Astrocyte (in vitro differentiated cells and primary cell): Measurements from ENCODE around the gene KCNQ1. TPM values are rescaled to one million over a fixed set of nuclear protein-coding genes. Genes with fewer than 3 reads are reported as not detected.

ENCODE experiments used
- DNase-seq: peaks from one replicate; pipeline ENCODE4 v3.0.0-alpha.2; 2010; ENCODE audit warnings: low read depth
- FAIRE-seq: peaks from 2 replicates; lab custom pipeline; 2011; peaks lifted over from hg19 to GRCh38; lab: Jason Lieb, UNC
- H2AFZ ChIP-seq: 2 replicates; pipeline ENCODE4 v1.6.0; 2012; ENCODE audit warnings: low read depth, low read length, inconsistent platforms
- H3K27ac ChIP-seq: 2 replicates; pipeline ENCODE4 v1.5.1; 2011; ENCODE audit warnings: low read depth, low read length, inconsistent platforms
- H3K27me3 ChIP-seq: 2 replicates; pipeline ENCODE4 v1.6.0; 2011; ENCODE audit warnings: low read length, inconsistent platforms; ENCODE audit not compliant: insufficient read depth
- H3K36me3 ChIP-seq: 2 replicates; pipeline ENCODE4 v1.5.1; 2011; ENCODE audit warnings: low read length, inconsistent platforms; ENCODE audit not compliant: insufficient read depth
- H3K4me1 ChIP-seq: 2 replicates; pipeline ENCODE4 v1.5.1; 2011; ENCODE audit warnings: low read length, inconsistent platforms; ENCODE audit not compliant: insufficient read depth
- H3K4me2 ChIP-seq: 2 replicates; pipeline ENCODE4 v1.6.0; 2012; ENCODE audit warnings: low read length, inconsistent platforms
- H3K4me3 ChIP-seq: 2 replicates; pipeline ENCODE4 v1.5.1; 2011; ENCODE audit warnings: low read depth, mild to moderate bottlenecking, low read length, inconsistent platforms; ENCODE audit not compliant: insufficient read depth
- H3K79me2 ChIP-seq: 2 replicates; pipeline ENCODE4 v1.6.0; 2012; ENCODE audit warnings: mild to moderate bottlenecking, low read length, inconsistent platforms; ENCODE audit not compliant: insufficient read depth
- H3K9ac ChIP-seq: 2 replicates; pipeline ENCODE4 v1.6.0; 2012; ENCODE audit warnings: mild to moderate bottlenecking, low read length, inconsistent platforms
- H3K9me3 ChIP-seq: 2 replicates; pipeline ENCODE4 v1.5.1; 2012; ENCODE audit warnings: low read depth, mild to moderate bottlenecking, low read length, inconsistent platforms; ENCODE audit not compliant: insufficient read depth
- H4K20me1 ChIP-seq: 2 replicates; pipeline ENCODE4 v1.6.0; 2012; ENCODE audit warnings: low read length, inconsistent platforms; ENCODE audit not compliant: insufficient read depth
- H3K27ac Mint-ChIP-seq: one replicate; pipeline ENCODE4 v1.8.0; 2021; ENCODE audit warnings: mild to moderate bottlenecking, mixed read lengths; ENCODE audit not compliant: unreplicated experiment
- H3K27me3 Mint-ChIP-seq: one replicate; pipeline ENCODE4 v1.8.0; 2021; ENCODE audit warnings: low read depth, mixed read lengths; ENCODE audit not compliant: unreplicated experiment
- H3K36me3 Mint-ChIP-seq: one replicate; pipeline ENCODE4 v1.8.0; 2021; ENCODE audit warnings: low read depth, mixed read lengths; ENCODE audit not compliant: unreplicated experiment
- H3K4me1 Mint-ChIP-seq: one replicate; pipeline ENCODE4 v1.8.0; 2021; ENCODE audit warnings: low read depth, mixed read lengths; ENCODE audit not compliant: unreplicated experiment
- H3K4me3 Mint-ChIP-seq: one replicate; pipeline ENCODE4 v1.8.0; 2021; ENCODE audit warnings: mild to moderate bottlenecking, moderate library complexity, mixed read lengths; ENCODE audit not compliant: unreplicated experiment
- H3K9me3 Mint-ChIP-seq: one replicate; pipeline ENCODE4 v1.8.0; 2021; ENCODE audit warnings: mild to moderate bottlenecking, mixed read lengths; ENCODE audit not compliant: unreplicated experiment
- EZH2 ChIP-seq: IDR thresholded peaks from 2 replicates; pipeline ENCODE4 v1.6.1; 2012; ENCODE audit warnings: mild to moderate bottlenecking, low read length, inconsistent platforms; ENCODE audit not compliant: insufficient read depth
- total RNA-seq: library from RNA; stranded (reverse); gene quantifications from 2 replicates; pipeline ENCODE4 v1.2.1, GENCODE V29; 2021
- TF ChIP-seq, protein P1 (sequence below): IDR thresholded peaks from 2 replicates; pipeline ENCODE4 v1.5.1; 2011; ENCODE audit warnings: low read depth, mild to moderate bottlenecking, inconsistent platforms, low read length, moderate library complexity; ENCODE audit not compliant: insufficient read depth

KCNQ1 gene
- total RNA-seq, 1 donor from 2014 or later, result not detected

DNA sequence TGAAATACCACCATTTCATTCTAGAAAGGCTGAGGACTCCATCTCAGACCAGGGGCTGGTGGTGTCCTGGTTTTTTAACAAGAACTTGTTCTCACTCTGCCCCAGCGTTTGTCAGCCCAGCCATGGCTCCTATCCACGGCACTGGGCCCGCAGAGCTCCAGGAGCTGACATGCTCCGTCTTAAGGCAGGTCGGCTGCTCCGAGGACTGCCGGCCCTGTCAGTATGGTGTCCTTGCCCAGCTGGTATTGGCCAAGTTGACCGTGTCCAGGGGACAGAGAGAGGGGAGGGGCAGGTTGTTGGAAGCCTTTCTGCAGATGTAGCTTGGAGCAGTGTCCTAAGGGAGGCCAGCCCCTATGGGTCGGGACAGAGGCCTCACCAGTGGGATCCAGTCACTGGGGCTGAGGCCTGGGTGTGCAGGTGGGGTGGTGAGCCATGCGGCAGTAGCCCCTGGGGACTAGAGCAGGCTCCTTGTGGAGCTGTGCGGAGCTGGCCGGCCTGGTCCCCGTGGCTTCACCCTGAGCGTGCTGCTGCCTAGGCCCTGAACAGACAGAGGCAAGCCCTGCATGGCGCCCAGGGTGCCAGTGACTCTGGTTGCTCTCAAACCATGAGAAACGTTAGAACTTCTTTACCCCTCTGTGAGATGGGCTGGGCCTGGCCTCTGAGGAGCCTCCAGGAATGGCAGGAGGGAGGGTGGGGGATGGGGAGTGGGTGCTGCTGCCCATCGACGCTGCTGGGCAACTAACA lies 294.9 kb downstream of the KCNQ1 start:
- no peak overlapping the region for H2AFZ ChIP-seq
- no peaks in the 10 kb centered on the region for H3K36me3 ChIP-seq
- H3K4me3 ChIP-seq, result no peak overlapping the region
- Mint-ChIP-seq H3K27ac (no peak overlapping the region), H3K27me3 (peaks cover 10% of the 10 kb centered on the region), H3K4me3 (no peak overlapping the region), H3K4me1 (peaks cover 18% of the 10 kb centered on the region), H3K9me3 (no peaks in the 10 kb centered on the region), H3K36me3 (no peaks in the 10 kb centered on the region)
- H3K27ac ChIP-seq, result no peak overlapping the region
- no peak overlapping the region for H3K9ac ChIP-seq
- no peaks in the 10 kb centered on the region for H4K20me1 ChIP-seq
- TF ChIP-seq, protein P1, sequence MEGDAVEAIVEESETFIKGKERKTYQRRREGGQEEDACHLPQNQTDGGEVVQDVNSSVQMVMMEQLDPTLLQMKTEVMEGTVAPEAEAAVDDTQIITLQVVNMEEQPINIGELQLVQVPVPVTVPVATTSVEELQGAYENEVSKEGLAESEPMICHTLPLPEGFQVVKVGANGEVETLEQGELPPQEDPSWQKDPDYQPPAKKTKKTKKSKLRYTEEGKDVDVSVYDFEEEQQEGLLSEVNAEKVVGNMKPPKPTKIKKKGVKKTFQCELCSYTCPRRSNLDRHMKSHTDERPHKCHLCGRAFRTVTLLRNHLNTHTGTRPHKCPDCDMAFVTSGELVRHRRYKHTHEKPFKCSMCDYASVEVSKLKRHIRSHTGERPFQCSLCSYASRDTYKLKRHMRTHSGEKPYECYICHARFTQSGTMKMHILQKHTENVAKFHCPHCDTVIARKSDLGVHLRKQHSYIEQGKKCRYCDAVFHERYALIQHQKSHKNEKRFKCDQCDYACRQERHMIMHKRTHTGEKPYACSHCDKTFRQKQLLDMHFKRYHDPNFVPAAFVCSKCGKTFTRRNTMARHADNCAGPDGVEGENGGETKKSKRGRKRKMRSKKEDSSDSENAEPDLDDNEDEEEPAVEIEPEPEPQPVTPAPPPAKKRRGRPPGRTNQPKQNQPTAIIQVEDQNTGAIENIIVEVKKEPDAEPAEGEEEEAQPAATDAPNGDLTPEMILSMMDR, result no peak
- TF ChIP-seq EZH2, result no peak
- no peak for FAIRE-seq
- DNase-seq, result no peak
- H3K27me3 ChIP-seq, result no peaks in the 10 kb centered on the region
- no peaks in the 10 kb centered on the region for H3K79me2 ChIP-seq
- peaks cover 14% of the 10 kb centered on the region for H3K4me1 ChIP-seq
- H3K4me2 ChIP-seq, result no peak overlapping the region
- no peaks in the 10 kb centered on the region for H3K9me3 ChIP-seq

DNA sequence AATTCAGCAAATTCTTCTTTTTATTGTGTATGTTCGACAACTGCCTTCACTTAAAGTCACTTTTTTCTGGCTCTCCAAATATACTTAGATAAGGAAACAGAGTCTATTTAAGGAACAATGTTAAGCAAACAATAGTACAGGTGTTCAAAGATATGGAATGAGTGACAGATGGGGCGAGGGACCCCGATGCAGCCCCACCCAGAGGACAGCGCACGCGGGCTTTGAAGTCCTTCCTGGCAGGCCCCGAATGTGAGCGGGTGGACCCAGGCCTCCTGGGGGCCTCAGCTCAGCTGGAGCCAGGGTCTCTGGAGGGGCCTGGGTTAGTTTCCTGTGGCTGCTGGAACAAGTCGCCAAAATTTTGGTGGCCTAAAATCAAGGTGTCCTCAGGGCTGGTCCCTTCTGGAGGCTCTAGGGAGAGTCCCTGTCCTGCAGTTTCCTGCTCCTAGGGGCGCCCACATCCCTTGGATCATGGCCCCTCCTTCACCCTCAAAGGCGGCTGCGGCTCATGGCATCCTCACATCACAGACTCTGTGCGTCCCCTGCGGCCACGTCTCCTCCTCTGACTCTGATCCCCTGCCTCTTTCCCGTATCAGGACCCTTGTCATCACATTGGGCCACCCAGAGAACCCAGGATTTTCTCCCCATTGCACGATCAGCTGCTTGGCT lies 295.6 kb downstream of the KCNQ1 start:
- H3K4me2 ChIP-seq, result no peak overlapping the region

More for the DNA sequence above, 295.6 kb downstream of the KCNQ1 start:
- Histone ChIP-seq H3K79me2 (no peaks in the 10 kb centered on the region), H3K36me3 (no peaks in the 10 kb centered on the region), H3K9ac (no peak overlapping the region), H3K4me3 (no peak overlapping the region), H3K27me3 (no peaks in the 10 kb centered on the region), H3K27ac (no peak overlapping the region), H4K20me1 (no peaks in the 10 kb centered on the region), H2AFZ (no peak overlapping the region), H3K9me3 (no peaks in the 10 kb centered on the region), H3K4me1 (peaks cover 14% of the 10 kb centered on the region)
- peaks cover 13% of the 10 kb centered on the region for H3K27me3 Mint-ChIP-seq
- no peak overlapping the region for H3K27ac Mint-ChIP-seq
- no peak overlapping the region for H3K4me3 Mint-ChIP-seq
- peaks cover 18% of the 10 kb centered on the region for H3K4me1 Mint-ChIP-seq
- FAIRE-seq (no peak), DNase-seq (no peak)
- TF ChIP-seq EZH2, result no peak
- TF ChIP-seq, protein P1, result no peak
- no peaks in the 10 kb centered on the region for H3K9me3 Mint-ChIP-seq
- H3K36me3 Mint-ChIP-seq, result no peaks in the 10 kb centered on the region
